Esophagus muscularis mucosa (tissue), 4 donors: ENCODE results near the gene ASTN2. TPM values are rescaled to one million over a fixed set of nuclear protein-coding genes. Genes with fewer than 3 reads are reported as not detected.

Source experiments
- DNase-seq: peaks from one replicate; pipeline ENCODE4 v3.0.0-alpha.2; 2017; ENCODE audit errors: extremely low spot score
- H3K27ac ChIP-seq, 4 donors: fragments of 200-600 bp; sonication (generic); replicated peaks in 1 of 4; 1 replicate in 3 of 4; 2 replicates in 1 of 4; pipeline ENCODE4 v1.5.1; 2016 to 2019; ENCODE audit warnings: mild to moderate bottlenecking in 1 of 4
- H3K27me3 ChIP-seq, 4 donors: fragments of 200-600 bp; sonication (generic); one replicate each; pipeline versions ENCODE4 v1.5.1 to v1.6.0; 2016 to 2019
- H3K36me3 ChIP-seq, 4 donors: fragments of 200-600 bp; sonication (generic); one replicate each; pipeline ENCODE4 v1.5.1; 2016 to 2019
- H3K4me1 ChIP-seq, 4 donors: fragments of 200-600 bp; sonication (generic); one replicate each; pipeline ENCODE4 v1.5.1; 2016 to 2019
- H3K4me3 ChIP-seq, 4 donors: fragments of 200-600 bp; sonication (generic); 1 replicate in 2 of 4; 2 replicates in 2 of 4; pipeline ENCODE4 v1.5.1; 2016 to 2019; ENCODE audit warnings: mild to moderate bottlenecking in 4 of 4, moderate library complexity in 1 of 4
- H3K9me3 ChIP-seq, 4 donors: fragments of 200-600 bp; sonication (generic); 1 replicate in 3 of 4; 2 replicates in 1 of 4; pipeline ENCODE4 v1.5.1; 2016 to 2019
- EP300 ChIP-seq: sonication (generic); formaldehyde crosslinking; IDR thresholded peaks from one replicate; pipeline ENCODE4 v1.6.1; 2017; ENCODE audit warnings: antibody characterized with exemption
- POLR2A ChIP-seq: fragments of 450-650 bp; IDR thresholded peaks from one replicate; pipeline ENCODE4 v1.6.1; 2017; ENCODE audit warnings: antibody characterized with exemption, moderate library complexity, mild to moderate bottlenecking, low read depth
- POLR2AphosphoS5 ChIP-seq, 2 donors: sonication (generic); formaldehyde crosslinking; IDR thresholded peaks; one replicate each; pipeline ENCODE4 v1.6.1; 2017; ENCODE audit warnings: antibody characterized with exemption in 2 of 2
- WGBS: methylation state at CpG from one replicate; pipeline ENCODE4 v1.1.5; 2018; 5-methylcytosine and 5-hydroxymethylcytosine counted together
- intact Hi-C: fragments of 100-400 bp; cut with DNase I; formaldehyde crosslinking; loops from one replicate; pipeline ENCODE4 v1.15.1; 2023
- total RNA-seq, 4 donors: library from RNA; depleted of rRNA; stranded (reverse); fragments of >200 nt; gene quantifications; one replicate each; pipeline versions ENCODE4 v1.1.0 to v1.2.1, GENCODE V29; 2016
- TF ChIP-seq, protein P1 (sequence below), 3 experiments: fragments of 200-600 bp in 2 of 3; fragments of 450-650 bp in 1 of 3; sonication (generic) in 2 of 3; IDR thresholded peaks; one replicate each; pipeline ENCODE4 v1.5.1; 2017 to 2019; ENCODE audit warnings: antibody characterized with exemption in 3 of 3, mild to moderate bottlenecking in 2 of 3, moderate library complexity in 1 of 3

ASTN2 gene
- total RNA-seq, 4 donors from 2014 or later = 4.2 to 6.9 (median 5.5) TPM

DNA sequence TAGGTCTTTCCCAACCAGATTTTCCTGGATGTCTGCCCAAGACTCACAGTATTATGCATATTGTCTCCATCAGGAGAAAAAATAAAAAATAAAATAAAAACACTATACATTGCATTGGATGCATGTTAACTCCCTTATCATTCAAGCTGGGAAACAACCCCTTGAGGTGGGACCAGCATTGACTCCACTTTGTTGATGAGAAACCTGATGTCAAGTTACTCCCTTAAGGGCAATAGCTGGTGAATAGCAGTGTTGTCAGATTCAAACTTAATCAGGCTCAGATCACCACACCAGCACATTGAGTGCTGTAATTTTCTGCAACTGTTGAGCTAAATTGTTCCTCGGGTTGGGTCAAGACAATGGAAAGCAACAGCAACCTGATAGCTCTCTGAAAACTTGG lies 991.7 kb downstream of the ASTN2 start:
- H3K27ac ChIP-seq = no peak overlapping the region
- no peaks in the 10 kb centered on the region for H3K27me3 ChIP-seq
- H3K4me3 ChIP-seq = no peak overlapping the region
- WGBS = 90% methylated on average over 1 of the region's 1 CpG
- H3K36me3 ChIP-seq = peaks cover 0 to 12% (median 0%) of the 10 kb centered on the region in 4 donors
- no peaks in the 10 kb centered on the region for H3K4me1 ChIP-seq
- no peak for TF ChIP-seq EP300
- TF ChIP-seq POLR2AphosphoS5 (IDR thresholded peaks at IDR 0.05) = no peak
- TF ChIP-seq, protein P1, sequence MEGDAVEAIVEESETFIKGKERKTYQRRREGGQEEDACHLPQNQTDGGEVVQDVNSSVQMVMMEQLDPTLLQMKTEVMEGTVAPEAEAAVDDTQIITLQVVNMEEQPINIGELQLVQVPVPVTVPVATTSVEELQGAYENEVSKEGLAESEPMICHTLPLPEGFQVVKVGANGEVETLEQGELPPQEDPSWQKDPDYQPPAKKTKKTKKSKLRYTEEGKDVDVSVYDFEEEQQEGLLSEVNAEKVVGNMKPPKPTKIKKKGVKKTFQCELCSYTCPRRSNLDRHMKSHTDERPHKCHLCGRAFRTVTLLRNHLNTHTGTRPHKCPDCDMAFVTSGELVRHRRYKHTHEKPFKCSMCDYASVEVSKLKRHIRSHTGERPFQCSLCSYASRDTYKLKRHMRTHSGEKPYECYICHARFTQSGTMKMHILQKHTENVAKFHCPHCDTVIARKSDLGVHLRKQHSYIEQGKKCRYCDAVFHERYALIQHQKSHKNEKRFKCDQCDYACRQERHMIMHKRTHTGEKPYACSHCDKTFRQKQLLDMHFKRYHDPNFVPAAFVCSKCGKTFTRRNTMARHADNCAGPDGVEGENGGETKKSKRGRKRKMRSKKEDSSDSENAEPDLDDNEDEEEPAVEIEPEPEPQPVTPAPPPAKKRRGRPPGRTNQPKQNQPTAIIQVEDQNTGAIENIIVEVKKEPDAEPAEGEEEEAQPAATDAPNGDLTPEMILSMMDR (IDR thresholded peaks at IDR 0.05) = no peak
- no peak for TF ChIP-seq POLR2A
- DNase-seq = no peak
- no peaks in the 10 kb centered on the region for H3K9me3 ChIP-seq
- intact Hi-C loops = no loop called here

DNA sequence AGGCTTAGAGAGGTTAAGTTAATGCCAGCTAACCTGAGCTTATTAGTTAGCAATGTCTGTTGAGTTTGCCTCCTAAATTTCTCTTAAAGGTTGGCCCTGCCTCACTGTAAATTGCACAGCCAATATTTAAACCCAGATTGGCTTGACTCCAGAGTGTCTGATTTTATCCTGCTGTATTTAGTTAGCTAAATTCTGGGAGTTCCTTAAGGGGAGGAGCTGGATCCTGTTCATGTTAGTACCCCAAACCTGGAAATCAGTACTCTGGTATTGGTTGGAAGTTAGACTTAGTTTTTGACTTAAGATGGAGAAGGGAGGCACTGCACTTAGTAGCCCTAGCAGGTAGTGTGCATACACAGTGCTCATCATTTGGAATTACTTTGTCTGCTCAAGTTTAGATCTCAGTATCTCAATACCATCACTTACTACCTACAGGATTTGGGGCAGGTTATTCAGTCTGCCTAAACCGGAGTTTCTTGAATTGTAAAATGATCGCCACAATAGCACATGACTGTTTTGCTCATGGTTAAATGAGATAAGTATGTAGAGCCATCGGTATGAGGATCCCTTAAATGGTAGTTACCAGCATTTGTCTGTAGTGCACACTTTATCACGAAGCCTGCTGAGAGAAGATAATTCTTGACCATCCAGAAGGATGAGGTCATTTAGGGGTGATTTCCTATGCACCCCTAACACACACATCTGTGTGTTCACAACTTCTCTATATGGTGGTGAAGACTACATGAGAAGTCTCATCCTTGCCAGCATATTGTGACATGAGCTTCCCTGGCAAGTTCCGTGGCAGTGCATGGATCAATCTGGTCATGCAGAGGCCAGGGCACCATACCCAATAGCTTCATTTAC lies 992.5 kb downstream of the ASTN2 start:
- TF ChIP-seq POLR2A (no peak), POLR2AphosphoS5 (IDR thresholded peaks at IDR 0.05) (no peak)
- TF ChIP-seq, protein P1 (IDR thresholded peaks at IDR 0.05) = no peak
- no peak for DNase-seq
- H3K4me1 ChIP-seq = no peaks in the 10 kb centered on the region
- no peak overlapping the region for H3K27ac ChIP-seq
- no peaks in the 10 kb centered on the region for H3K9me3 ChIP-seq
- intact Hi-C loops = no loop called here
- H3K36me3 ChIP-seq = peaks cover 0 to 12% (median 0%) of the 10 kb centered on the region in 4 donors
- H3K4me3 ChIP-seq = no peak overlapping the region
- WGBS = 97% methylated on average over 5 of the region's 5 CpGs
- no peaks in the 10 kb centered on the region for H3K27me3 ChIP-seq

DNA sequence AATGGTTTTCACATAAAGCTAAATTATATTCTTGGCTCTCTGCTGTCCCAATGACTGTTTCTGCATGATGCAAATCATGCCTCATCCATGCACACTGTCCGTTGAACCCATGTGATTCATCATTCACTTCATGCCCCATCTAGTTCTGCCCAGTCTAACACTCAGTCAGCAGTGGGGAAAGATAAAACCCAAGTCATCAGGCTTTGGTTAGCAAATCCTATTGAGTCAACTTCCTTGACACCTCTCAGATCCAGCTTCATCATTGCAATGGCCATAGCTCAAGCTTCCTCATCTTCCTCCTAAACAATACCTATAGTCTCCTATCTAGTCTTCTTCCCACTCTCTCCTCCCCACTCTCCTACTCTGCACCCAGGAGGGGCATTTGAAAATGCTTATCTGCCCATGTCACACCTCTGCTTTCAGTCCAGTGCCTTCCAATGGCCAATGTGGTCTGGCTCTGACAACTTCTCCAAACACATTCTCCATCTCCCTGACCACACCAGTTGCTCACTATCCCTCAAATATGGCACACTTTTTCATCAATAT lies 993.8 kb downstream of the ASTN2 start:
- no peaks in the 10 kb centered on the region for H3K4me1 ChIP-seq
- WGBS = 90% methylated on average over 1 of the region's 1 CpG
- intact Hi-C loops = no loop called here
- no peaks in the 10 kb centered on the region for H3K27me3 ChIP-seq
- DNase-seq = no peak
- no peak overlapping the region for H3K27ac ChIP-seq
- TF ChIP-seq POLR2A (no peak), POLR2AphosphoS5 (IDR thresholded peaks at IDR 0.05) (no peak), EP300 (no peak)
- TF ChIP-seq, protein P1 (IDR thresholded peaks at IDR 0.05) = no peak
- H3K36me3 ChIP-seq = peaks cover 0 to 11% (median 0%) of the 10 kb centered on the region in 4 donors
- no peaks in the 10 kb centered on the region for H3K9me3 ChIP-seq
- no peak overlapping the region for H3K4me3 ChIP-seq

DNA sequence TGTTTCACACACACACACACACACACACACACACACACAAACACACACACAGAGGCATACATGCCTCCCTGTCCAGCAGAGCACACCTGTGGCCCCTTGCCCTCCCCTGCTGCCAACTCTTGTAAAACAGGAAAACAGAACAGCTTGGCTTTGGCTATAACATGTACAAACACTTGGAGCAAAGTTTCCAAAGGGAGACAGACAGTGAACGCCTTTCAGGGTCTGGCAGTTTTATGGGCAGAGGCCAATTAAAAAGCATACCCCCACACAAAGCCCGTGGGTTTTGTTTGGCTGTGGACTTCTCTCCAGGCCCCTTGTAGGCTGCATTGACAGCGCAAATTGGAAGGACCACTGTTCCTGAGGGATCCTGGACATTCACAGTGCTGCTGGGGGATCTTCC lies 995.7 kb downstream of the ASTN2 start:
- no peak for DNase-seq
- 80% methylated on average over 3 of the region's 3 CpGs for WGBS
- intact Hi-C loops = no loop called here
- no peaks in the 10 kb centered on the region for H3K9me3 ChIP-seq
- no peak overlapping the region for H3K27ac ChIP-seq
- no peaks in the 10 kb centered on the region for H3K27me3 ChIP-seq
- H3K4me1 ChIP-seq = no peaks in the 10 kb centered on the region
- H3K36me3 ChIP-seq = no peaks in the 10 kb centered on the region
- TF ChIP-seq POLR2AphosphoS5 (IDR thresholded peaks at IDR 0.05) (no peak), POLR2A (no peak), EP300 (no peak)
- TF ChIP-seq, protein P1 (IDR thresholded peaks at IDR 0.05) = no peak
- H3K4me3 ChIP-seq = no peak overlapping the region
